NOMO-1 treated with dmso at 0.1 percent for 144 hours (cell line): Measurements from ENCODE around the gene DNMBP.
"Not testable (repeated sequence)": the region's sequence is repeated elsewhere in the genome, so short reads cannot be mapped to it uniquely, and the experiment has no call there.

Experiments used
- DNase-seq: peaks from one replicate; lab custom pipeline; 2025; ENCODE audit not compliant: unreplicated experiment; lab: John Stamatoyannopoulos, UW

The DNMBP gene

DNA sequence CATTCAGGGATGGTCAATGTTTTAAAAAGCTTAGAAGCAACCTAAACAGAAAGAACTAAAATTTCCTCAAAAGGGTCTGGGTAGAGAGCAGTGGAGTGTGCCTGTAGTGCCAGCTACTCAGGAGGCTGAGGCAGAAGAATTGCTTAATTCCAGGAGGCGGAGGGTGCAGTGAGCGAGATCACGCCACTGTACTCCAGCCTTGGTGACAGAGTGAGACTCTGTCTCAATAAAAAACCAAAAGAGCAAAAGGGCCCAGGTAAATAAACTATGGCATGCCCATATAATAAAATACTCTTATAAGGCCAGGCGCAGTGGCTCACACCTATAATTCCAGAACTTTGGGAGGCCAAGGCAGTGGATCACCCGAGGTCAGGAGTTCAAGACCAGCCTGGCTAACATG is 93.0 kb downstream of the DNMBP start:
- DNase-seq: no peak

DNA sequence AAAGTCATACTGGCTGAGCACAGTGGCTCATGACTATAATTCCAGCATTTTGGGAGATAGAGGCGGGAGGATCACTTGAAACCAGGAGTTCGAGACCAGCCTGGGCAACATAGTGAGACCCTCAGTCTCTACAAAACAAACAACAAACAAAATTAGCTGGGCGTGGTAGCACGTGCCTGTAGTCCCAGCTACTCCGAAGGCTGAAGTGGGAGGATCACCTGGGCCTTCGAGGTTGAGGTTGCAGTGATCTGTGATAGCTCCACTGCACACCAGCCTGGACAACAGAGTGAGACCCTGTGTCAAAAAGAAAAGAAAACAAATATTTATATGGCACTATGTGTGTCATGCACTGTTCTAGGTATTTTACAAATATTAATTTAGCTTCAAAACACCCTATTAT is 94.3 kb downstream of the DNMBP start:
- DNase-seq: no peak

GRCh38 chr10:99914236-99914635 is 95.5 kb downstream of the DNMBP start:
- DNase-seq: no peak

- DNase-seq: no peak
Observed at GRCh38 chr10:99913831-99914235, 95.9 kb downstream of the DNMBP start.

DNA sequence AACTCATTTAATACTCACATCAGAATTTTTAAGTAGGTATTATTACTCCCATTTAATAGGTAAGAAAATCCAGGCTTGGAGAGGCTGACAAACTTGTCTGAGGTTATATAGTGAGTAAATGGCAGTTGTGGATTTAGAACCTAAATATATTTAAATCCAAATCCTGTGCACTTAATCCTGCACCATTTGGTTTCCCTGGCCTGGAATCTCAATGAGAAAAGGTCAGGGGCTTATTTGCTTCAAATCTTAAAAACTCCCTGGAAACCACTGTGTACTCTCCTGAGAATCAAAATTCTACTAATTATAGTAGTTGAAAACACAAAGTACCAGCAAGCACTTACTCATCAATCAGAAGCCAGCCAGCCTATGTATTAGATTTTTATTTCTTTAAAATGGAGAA is 97.7 kb downstream of the DNMBP start:
- no peak for DNase-seq

DNA sequence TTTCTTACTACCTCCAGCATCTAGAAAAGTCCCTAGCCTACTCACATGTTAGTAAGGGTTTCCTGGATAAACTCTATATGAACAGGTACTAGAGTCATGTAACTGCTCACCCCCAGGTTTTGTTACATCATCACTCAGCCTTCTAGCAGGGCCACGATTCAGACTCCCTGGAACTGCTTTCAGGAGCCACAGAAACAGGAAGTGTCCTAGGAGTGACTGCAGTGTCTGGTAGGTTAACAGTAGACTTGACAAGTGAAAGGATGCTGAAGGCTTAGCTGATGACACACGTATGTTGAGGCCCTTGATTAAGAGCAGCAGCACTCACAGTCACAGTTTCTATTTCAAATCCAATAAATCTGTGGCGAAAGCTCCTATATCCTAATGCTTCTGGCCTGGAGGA is 101.2 kb downstream of the DNMBP start:
- no peak for DNase-seq

DNA sequence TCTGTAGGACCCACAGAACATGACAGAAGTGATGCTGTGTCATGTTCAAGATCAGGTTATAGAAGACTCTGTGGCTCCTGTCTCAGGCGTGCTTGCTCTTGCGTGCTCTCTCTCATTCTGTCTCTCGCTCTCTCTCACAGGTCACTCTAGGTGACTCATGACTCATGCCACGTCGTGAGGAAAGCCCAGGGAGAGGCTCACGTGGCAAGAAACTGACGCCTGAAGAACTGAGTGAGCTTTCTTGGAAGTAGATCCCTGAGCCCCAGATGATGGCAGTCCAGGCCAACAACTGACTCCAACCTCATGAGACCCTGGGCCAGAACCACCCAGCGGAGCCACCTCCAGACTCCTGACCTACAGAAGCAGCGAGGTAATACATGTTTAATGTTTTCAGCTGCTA is 103.3 kb downstream of the DNMBP start:
- DNase-seq: no peak

DNA sequence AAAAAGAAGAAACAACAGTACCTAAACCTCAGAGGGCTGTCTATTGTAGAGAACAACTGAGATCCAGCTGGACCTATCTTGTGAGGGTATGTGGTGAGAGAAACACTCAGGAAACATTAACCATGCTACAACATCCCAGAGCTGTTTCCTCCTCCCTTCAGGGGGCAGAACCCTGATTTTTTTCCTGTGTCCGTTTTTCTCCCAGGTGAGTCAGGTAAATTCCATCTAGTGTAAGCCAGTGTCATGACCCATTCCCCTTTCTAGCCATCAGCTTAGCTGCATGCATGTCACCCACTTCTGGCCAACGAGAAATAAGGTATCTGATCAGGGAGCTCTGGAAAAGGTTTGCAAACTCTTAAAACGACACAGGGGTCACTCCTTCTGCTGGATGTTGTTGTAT is 103.8 kb downstream of the DNMBP start:
- DNase-seq: no peak

DNA sequence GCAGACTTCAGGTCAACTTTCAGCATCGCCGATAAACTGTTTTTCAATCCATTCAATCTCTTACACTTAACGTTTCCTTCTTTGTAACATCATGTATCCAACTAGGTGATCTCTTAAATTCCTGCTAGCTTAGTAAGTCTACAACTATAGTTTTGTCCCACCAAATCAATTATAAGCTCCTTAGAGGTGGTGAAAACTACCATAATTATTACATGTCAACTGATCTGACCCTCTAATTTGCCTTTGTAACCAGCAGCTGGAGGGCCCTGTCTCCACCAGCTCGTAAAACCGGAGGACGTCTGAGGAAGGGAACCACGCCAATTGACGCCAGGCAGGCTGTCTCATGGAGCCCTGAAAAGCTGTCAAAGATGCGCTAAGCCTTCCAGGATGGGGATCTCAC is 113.9 kb downstream of the DNMBP start:
- DNase-seq: no peak

DNA sequence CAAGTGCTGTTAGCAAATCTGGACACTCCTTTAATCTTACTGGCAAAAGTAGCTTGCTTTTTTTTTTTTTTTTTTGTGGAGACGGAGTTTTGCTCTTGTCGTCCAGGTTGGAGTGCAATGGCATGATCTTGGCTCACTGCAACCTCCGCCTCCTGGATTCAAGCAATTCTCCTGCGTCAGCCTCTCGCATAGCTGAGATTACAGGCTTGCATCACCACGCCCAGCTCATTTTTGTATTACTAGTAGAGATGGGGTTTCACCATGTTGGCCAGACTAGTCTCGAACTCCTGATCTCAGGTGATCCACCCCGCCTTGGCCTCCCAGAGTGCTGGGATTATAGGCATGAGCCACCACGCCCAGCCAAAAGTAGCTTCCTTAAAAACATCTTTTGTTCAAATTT is 114.7 kb downstream of the DNMBP start:
- not testable (repeated sequence) for DNase-seq

DNA sequence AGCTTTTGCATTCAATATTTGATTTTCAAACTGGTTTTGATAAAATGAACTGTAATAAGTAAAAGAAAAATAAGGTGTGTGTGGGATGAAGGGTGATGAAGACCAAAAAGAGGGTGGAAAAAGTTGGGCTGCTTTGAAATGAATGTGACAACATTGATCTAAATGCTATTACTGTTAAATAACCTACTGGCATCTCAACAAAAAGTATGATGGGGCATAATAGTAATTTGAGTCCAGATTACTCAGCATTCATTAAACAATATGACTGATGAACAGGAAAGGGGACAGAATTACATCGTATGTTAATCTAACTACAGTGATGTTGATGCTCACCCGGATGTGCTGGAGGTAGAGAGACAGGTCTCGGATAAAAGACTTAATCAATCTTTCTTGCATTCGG is 115.1 kb downstream of the DNMBP start:
- no peak for DNase-seq

- no peak for DNase-seq
Observed at GRCh38 chr10:99888622-99889021, 121.1 kb downstream of the DNMBP start.

DNA sequence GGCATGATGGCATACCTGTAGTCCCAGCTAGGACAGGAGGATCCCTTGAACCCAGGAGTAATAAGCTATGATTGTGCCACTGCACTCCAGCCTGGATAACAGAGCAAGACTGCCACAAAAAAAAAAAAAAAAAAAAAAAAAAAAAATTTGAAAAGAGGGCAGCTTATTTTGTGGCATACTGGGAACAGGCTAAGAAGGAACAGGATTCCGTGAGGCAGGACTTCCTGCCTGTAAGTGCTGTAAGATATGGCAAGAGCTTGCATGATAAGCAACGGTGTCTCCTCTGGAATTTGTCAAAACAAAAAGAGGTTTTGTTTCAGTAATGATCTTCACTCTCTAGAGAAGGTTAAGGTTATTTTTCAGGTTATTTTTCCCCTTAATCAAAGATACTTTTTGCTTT is 126.2 kb downstream of the DNMBP start:
- DNase-seq: no peak

DNA sequence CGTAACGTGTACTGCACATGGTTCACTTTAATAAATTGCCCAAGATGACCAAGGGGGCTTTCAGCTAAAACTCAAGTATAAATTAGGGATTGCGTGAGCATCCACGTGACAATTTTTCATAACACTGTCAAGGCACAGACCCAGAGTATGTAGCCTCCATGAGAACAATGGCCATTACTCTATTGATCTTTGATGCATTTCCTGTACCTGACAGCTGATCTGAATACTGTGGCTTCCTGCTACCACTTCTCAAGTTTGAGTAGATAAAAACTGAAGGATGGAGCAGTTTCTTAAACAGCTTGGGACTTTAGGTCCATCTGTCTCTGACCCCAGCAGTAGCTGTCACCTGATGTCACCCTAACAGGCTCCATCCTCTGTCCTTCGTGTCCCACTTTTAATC is 128.4 kb downstream of the DNMBP start:
- DNase-seq: no peak

- no peak for DNase-seq
Observed at GRCh38 chr10:99880080-99880835, 129.5 kb downstream of the DNMBP start.

DNA sequence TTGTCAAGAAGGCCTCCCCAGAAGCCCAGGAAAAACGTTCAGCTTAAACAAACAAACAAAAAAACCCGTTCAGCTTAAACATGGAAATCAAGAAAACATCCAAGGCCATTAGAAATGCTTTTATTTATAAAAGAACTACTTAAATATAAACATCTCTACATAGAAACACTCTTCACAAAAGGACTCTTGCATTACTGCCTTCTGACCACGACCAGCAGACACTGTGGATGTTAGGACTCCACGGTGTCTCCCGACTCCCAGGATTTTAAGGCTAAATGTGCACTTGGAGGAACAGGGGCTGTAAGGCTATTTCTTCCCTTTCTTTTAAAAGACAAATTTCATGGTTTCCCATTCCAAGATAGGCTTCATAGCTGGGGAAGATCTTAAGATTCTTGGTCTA is 134.3 kb downstream of the DNMBP start:
- DNase-seq: no peak

- no peak for DNase-seq
Observed at GRCh38 chr10:99874341-99875085, 135.2 kb downstream of the DNMBP start.

DNA sequence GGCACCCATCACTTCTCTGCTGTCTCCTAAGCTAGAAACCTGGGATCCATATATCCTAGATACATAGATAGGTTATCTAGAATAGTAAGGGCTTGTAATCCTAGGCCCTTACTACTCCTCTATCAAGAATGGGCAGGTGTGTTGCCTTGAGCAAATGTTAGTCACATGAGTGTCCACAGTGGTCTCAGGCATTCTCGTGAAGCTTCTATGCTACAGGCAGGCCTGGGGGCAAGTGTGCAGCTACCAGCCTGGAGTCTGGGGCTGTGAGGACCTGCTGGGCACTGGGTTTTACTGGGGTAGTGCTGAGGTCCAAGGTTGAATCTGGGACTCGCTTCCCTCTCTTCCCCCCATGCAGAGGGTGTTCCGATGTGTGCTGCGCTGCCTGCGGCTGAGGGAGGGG is 135.9 kb downstream of the DNMBP start:
- DNase-seq: no peak

GRCh38 chr10:99872367-99873162 is 137.2 kb downstream of the DNMBP start:
- no peak for DNase-seq

- no peak for DNase-seq
Observed at GRCh38 chr10:99870123-99870730, 139.5 kb downstream of the DNMBP start.

- no peak for DNase-seq
Observed at GRCh38 chr10:99869581-99870122, 140.1 kb downstream of the DNMBP start.
